ENCODE results near the gene CCT5.
"Not testable (repeated sequence)": the region's sequence is repeated elsewhere in the genome, so short reads cannot be mapped to it uniquely, and the experiment has no call there.

CCT5 gene

DNA sequence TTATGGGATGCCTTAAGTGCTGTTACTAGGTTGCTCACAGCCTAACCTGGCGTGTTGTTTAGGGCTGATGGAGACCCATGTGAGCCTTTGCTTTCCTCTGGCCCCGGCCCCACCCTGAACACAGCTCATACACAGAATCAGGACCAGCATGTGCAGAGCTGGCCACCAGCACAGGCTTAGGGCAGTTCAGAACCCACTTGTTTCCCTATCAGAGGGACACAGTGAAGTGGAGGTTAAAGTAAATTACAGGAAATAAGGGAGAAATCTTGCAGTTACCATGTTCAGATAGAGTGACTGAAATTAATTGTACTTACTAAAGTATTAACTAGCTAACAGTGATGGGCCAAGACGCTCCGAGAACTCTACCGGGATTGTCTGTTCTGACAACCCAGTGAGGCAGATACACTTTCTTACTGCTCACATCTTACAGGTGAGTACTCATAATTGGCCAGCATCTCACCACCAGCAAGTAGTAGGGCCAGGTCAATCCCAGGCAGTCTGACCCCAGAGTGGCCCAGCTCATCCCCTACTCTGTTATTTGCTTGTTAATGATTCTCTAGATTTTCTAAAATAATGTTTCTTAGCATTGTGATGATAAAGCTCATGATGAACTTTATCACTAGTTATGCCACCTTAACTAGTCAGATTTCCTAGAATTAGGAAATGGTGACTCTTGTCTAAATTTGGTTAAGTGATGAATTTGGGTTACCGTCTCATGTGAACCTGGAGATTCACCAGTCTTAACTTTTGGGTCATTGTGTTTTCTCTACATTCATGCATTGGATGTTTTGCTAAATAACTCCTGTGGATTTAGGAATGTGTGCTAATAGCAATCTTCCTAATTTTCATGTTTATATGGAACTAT is 15.4 kb downstream of the CCT5 start:
- TF ChIP-seq, protein P1, sequence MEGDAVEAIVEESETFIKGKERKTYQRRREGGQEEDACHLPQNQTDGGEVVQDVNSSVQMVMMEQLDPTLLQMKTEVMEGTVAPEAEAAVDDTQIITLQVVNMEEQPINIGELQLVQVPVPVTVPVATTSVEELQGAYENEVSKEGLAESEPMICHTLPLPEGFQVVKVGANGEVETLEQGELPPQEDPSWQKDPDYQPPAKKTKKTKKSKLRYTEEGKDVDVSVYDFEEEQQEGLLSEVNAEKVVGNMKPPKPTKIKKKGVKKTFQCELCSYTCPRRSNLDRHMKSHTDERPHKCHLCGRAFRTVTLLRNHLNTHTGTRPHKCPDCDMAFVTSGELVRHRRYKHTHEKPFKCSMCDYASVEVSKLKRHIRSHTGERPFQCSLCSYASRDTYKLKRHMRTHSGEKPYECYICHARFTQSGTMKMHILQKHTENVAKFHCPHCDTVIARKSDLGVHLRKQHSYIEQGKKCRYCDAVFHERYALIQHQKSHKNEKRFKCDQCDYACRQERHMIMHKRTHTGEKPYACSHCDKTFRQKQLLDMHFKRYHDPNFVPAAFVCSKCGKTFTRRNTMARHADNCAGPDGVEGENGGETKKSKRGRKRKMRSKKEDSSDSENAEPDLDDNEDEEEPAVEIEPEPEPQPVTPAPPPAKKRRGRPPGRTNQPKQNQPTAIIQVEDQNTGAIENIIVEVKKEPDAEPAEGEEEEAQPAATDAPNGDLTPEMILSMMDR (IDR thresholded peaks at IDR 0.05; ENCODE audit: extremely low read depth, missing control alignments), result no peak

DNA sequence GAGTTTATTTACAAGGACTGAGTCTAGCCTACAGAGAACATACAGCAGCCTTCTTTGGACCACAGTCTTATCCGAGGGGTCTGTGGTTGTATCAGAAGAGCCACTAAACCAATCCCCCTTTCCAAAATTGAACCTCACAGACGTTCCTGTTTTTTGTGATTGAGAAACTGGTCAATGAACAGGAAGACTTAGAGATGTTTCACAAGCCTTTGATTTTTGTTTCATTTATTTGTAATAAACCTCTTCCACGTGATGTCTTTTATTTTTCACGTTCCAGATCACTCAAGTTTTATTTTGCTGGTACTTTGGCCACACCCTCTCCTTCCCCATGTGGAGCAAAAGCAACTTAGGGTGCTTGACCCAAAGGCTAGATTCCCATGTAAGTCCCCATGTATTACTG is 16.1 kb downstream of the CCT5 start:
- TF ChIP-seq, protein P1 (IDR thresholded peaks at IDR 0.05; ENCODE audit: extremely low read depth, missing control alignments), result no peak
- DNase-seq (ENCODE audit: low spot score), result no peak

More for the DNA sequence above, 15.4 kb downstream of the CCT5 start:
- DNase-seq (ENCODE audit: low spot score), result no peak

DNA sequence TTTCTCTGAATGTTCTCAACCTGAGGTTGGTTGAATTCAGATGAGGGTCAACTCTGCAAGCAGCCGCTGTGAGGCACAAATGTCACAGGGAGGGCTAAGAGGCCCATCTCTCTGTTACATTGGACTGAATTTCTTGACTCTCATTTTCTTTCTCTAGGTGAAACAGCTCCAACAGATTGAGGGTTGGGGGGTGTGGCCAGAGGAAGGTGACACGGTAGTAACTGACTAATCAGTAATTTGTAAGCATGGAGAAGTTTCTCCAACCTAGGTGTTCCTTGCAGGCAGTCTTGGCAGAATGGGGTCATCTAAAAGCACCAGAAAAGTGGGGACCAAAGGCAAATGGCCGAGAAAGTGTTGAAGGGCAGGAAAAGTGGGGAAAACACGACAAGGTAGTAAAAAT is 16.8 kb downstream of the CCT5 start:
- TF ChIP-seq, protein P1 (IDR thresholded peaks at IDR 0.05; ENCODE audit: extremely low read depth, missing control alignments), result no peak
- no peak for DNase-seq (ENCODE audit: low spot score)

DNA sequence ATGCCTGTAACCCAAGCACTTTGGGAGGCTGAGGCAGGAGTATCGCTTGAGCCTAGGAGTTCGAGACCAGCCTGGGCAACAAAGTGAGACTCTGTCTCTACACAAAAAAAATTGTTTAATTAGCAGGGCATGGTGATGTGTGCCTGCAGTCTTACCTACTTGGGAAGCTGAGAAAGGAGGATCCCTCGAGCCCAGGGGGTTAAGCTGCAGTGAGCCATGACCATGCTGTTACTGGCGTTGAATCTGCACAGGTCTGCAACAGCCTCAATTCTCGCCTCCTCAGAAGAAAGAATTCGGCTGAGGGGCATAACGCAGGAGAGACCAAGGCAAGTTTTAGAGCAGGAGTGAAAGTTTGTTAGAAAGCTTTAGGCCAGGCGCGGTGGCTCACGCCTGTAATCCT is 18.0 kb downstream of the CCT5 start:
- no peak for DNase-seq (ENCODE audit: low spot score)
- TF ChIP-seq, protein P1 (IDR thresholded peaks at IDR 0.05; ENCODE audit: extremely low read depth, missing control alignments), result no peak

DNA sequence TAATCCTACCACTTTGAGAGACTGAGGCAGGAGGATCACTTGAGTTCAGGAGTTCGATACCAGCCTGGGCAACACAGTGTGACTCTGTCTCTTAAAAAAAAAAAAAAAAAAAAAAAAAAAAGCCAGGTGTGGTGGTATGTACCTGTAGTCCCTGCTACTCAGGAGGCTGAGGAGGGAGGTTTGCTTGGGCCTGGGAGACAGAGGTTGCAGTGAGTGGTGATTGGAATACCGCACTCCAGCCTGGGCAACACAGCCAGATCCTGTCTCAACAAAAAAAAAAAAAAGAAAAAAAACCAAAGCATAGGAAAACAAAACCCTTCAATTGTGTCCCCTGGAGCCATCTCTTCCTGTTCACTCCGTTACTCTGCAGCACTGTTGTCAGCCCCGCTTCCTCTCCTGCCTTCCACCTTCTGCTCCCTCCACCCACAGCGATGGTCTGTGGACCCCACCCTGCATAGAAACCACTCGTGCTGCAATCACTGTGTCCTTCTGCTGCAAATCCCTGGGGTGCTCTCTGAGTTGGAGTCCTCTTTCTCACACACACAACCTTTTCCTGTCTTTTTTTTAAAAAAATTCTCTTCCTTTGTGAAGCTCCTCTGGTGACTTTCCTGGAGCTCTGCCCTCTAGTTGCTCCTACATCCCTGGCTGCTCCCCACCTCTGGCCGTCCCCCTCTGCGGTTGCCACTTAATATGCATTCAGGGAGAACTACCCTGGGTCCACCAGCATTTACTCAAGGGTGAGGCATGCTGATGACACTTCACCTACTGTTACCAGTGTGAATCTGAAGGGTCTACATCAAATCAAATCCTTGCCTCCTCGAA is 22.2 kb downstream of the CCT5 start:
- TF ChIP-seq, protein P1 (IDR thresholded peaks at IDR 0.05; ENCODE audit: extremely low read depth, missing control alignments), result no peak
- no peak for DNase-seq (ENCODE audit: low spot score)

DNA sequence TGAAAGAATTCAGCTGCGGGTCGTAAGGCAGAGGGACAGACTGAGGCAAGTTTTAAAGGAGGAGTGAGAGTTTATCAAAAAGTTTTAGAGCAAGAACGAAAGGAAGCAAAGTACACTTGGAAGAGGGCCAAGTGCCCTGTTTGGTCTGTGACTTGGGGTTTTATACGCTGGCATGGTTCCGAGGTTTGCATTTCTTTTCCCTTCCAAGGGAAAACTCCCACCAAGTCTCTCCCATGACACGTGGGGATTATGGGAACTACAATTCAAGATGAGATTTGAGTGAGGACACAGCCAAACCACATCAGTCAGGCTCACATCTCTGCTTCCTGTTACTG is 22.8 kb downstream of the CCT5 start:
- not testable (repeated sequence) for DNase-seq (ENCODE audit: low spot score)

DNA sequence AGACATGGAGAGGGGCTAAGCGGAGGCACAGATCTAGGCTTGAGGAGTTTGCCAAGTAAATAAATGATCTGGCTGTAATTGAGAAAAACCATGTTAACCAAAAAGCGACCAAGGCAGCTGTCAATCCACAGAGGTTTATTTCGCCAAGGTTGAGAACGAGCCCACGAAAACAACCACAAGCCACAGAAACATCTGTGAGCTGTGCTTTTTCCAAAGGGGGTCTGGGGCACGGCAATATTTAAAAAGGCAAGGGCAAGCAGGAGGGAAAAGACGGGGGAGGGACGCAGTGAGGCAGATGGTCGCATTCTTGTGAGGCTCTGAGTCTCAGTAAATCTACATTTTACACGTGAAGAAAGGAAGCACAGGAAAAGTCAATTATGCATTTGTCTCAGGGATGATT is 25.4 kb downstream of the CCT5 start:
- no peak for DNase-seq (ENCODE audit: low spot score)
- TF ChIP-seq, protein P1 (IDR thresholded peaks at IDR 0.05; ENCODE audit: extremely low read depth, missing control alignments), result no peak

All from GM20000 (cell line).